Lower lobe of right lung (tissue), 2 donors: ENCODE data around the gene EVI5L. TPM values are rescaled to one million over a fixed set of nuclear protein-coding genes. Genes with fewer than 3 reads are reported as not detected.

ENCODE experiments used
- ATAC-seq, 2 donors: fragments of 200-7000 bp; cut with Tn5 transposase; one replicate each; pipeline ENCODE4 v1.9.1; 2020 to 2022; ENCODE audit warnings: mild to moderate bottlenecking in 2 of 2, moderate library complexity in 2 of 2
- DNase-seq: peaks from one replicate; pipeline ENCODE4 v3.0.0-alpha.2; 2020
- H3K27ac ChIP-seq: fragments of 200-600 bp; one replicate; pipeline ENCODE4 v1.8.0; 2022
- H3K27me3 ChIP-seq: fragments of 200-600 bp; one replicate; pipeline ENCODE4 v1.8.0; 2022; ENCODE audit warnings: low read depth
- H3K36me3 ChIP-seq: fragments of 200-600 bp; one replicate; pipeline ENCODE4 v1.8.0; 2022; ENCODE audit warnings: mild to moderate bottlenecking
- H3K4me1 ChIP-seq: fragments of 200-600 bp; one replicate; pipeline ENCODE4 v1.8.0; 2022
- H3K4me3 ChIP-seq: fragments of 200-600 bp; one replicate; pipeline ENCODE4 v1.8.0; 2022; ENCODE audit warnings: mild to moderate bottlenecking
- H3K9me3 ChIP-seq: fragments of 200-600 bp; one replicate; pipeline ENCODE4 v1.8.0; 2022
- CTCF ChIP-seq: fragments of 200-600 bp; IDR thresholded peaks from one replicate; pipeline ENCODE4 v1.8.0; 2022; ENCODE audit warnings: antibody characterized with exemption, mild to moderate bottlenecking
- intact Hi-C: fragments of 100-400 bp; cut with DNase I; formaldehyde crosslinking; loops from one replicate; pipeline ENCODE4 v1.11.0; 2022
- total RNA-seq: library from RNA; stranded (reverse); fragmentation: NEBNext Ultra II Directional; extraction: Animal tissue kit (Norgen Biotek cat#: 25700); gene quantifications from one replicate; pipeline ENCODE4 v1.2.1, GENCODE V29; 2021
- donor health status: DM: no; HTN: yes; CAD: no; lungs with severe emphysema.

Gene EVI5L
- total RNA-seq, 1 donor from 2014 or later = 11.7 TPM

DNA sequence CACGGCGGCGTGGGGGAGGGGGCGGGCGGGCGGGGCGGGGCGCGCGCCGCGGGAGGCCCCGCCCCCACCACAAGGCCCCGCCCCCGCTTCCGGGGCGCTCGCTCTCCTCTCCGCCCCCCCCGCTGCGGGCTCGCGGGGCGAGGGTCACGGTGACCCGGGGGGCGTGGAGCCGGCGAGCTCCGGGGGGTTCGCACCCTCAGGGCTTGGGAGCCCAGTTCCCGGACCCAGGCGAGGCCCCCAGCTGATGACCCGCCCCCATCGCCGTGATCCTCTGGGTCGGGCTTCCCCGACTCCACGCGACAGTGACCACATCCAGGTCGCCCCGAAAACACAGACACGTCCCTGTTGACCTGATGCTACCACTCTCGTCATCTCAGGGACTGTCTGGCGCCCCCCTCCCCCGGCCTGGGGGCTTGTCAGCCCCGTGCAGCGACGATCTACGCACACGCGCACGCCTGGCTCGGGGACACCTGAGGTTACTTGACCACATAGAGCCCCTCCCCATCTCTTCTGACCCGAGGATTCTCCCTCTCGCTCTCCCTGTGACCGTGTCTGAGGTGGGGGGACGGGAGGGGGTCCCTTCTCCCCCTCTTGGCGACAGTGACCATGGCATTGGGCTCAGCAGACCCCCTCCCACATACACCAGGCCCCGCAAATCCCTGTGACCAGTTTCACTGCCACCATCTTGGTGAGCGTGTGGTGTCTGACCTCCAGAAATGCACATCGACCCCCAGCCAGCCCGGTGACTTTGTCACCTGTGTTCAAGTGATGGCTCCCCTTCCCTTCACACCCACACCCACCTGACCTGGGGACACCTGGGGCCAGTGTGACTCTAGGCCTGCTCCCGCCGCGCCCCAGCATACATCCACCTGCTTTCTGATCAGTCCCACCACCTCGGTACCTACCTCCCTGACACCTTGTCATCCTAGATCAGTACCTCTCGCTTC, 74.3 kb downstream of the EVI5L start:
- Histone ChIP-seq H3K27me3 (no peaks in the 10 kb centered on the region), H3K9me3 (no peaks in the 10 kb centered on the region), H3K27ac (peak overlapping the region; percentile 81), H3K4me3 (peak overlapping the region; percentile 88), H3K4me1 (peaks cover 44% of the 10 kb centered on the region), H3K36me3 (peaks cover 14% of the 10 kb centered on the region)
- intact Hi-C loops = no loop called here
- no peak for TF ChIP-seq CTCF
- ATAC-seq (peak; percentile 51 to 61), DNase-seq (peak; percentile 77)

GRCh38 chr19:7905268-7905667, 75.2 kb downstream of the EVI5L start:
- ATAC-seq (no peak), DNase-seq (no peak)
- Histone ChIP-seq H3K4me3 (peak overlapping the region; percentile 88), H3K4me1 (peaks cover 44% of the 10 kb centered on the region), H3K27ac (no peak overlapping the region), H3K27me3 (no peaks in the 10 kb centered on the region), H3K36me3 (peaks cover 23% of the 10 kb centered on the region), H3K9me3 (no peaks in the 10 kb centered on the region)
- no peak for TF ChIP-seq CTCF
- intact Hi-C loops = no loop called here

GRCh38 chr19:7905859-7906258, 75.8 kb downstream of the EVI5L start:
- Histone ChIP-seq H3K4me3 (no peak overlapping the region), H3K27ac (no peak overlapping the region), H3K36me3 (peaks cover 29% of the 10 kb centered on the region), H3K4me1 (peaks cover 44% of the 10 kb centered on the region), H3K9me3 (no peaks in the 10 kb centered on the region), H3K27me3 (no peaks in the 10 kb centered on the region)
- DNase-seq (peak; percentile 47), ATAC-seq (no peak)
- intact Hi-C loops = no loop called here
- TF ChIP-seq CTCF = no peak

DNA sequence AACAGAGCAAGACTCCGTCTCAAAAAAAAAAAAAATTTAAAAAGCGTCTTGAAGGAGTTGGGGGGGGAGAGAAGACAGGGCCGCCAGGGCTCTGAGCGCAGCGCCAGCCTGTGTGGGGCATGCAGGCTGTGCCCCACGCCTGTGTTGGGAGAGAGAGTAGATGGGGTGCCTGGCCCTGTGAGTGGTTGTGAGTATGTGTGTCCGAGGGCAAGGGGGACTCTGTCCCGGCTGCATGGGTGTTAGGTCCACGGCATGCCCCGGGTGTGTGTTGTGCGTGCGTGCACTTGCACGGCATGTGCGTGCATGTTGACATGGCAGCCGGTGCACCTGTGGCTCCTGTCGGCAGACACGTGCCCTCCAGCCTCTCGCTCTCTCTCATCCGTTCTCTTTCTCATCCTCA, 77.1 kb downstream of the EVI5L start:
- peaks cover 42% of the 10 kb centered on the region for H3K4me1 ChIP-seq
- H3K27ac ChIP-seq = no peak overlapping the region
- DNase-seq (peak; percentile 42), ATAC-seq (no peak)
- H3K4me3 ChIP-seq = no peak overlapping the region
- no peak for TF ChIP-seq CTCF
- intact Hi-C loops = no loop called here
- peaks cover 42% of the 10 kb centered on the region for H3K36me3 ChIP-seq
- no peaks in the 10 kb centered on the region for H3K9me3 ChIP-seq
- no peaks in the 10 kb centered on the region for H3K27me3 ChIP-seq

GRCh38 chr19:7907544-7907943, 77.5 kb downstream of the EVI5L start:
- H3K27me3 ChIP-seq = no peaks in the 10 kb centered on the region
- peaks cover 46% of the 10 kb centered on the region for H3K36me3 ChIP-seq
- DNase-seq (no peak), ATAC-seq (no peak)
- intact Hi-C loops = no loop called here
- peaks cover 37% of the 10 kb centered on the region for H3K4me1 ChIP-seq
- no peak overlapping the region for H3K4me3 ChIP-seq
- H3K27ac ChIP-seq = no peak overlapping the region
- H3K9me3 ChIP-seq = no peaks in the 10 kb centered on the region
- no peak for TF ChIP-seq CTCF
